IPS-20b (cell line): ENCODE results near the gene CTTN.

Source experiments
- H3K27ac ChIP-seq: one replicate; pipeline ENCODE4 v1.5.1; 2013; ENCODE audit warnings: low read length
- H3K27me3 ChIP-seq: 2 replicates; pipeline ENCODE4 v1.6.1; 2013; ENCODE audit warnings: mild to moderate bottlenecking, low read length, inconsistent platforms; ENCODE audit not compliant: insufficient read depth
- H3K36me3 ChIP-seq: 2 replicates; pipeline ENCODE4 v1.6.1; 2013; ENCODE audit warnings: low read depth, mild to moderate bottlenecking, inconsistent platforms, low read length, moderate library complexity; ENCODE audit not compliant: insufficient read depth
- H3K4me1 ChIP-seq: 2 replicates; pipeline ENCODE4 v1.6.1; 2013; ENCODE audit warnings: mild to moderate bottlenecking, control low read depth, inconsistent platforms, low read length, moderate library complexity; ENCODE audit not compliant: insufficient read depth
- H3K4me3 ChIP-seq: 2 replicates; pipeline ENCODE4 v1.5.1; 2013; ENCODE audit warnings: mild to moderate bottlenecking, low read length, inconsistent platforms
- H3K9ac ChIP-seq: 2 replicates; pipeline ENCODE4 v1.6.1; 2013; ENCODE audit warnings: low read depth, mild to moderate bottlenecking, inconsistent platforms, low read length, moderate library complexity
- H3K9me3 ChIP-seq: 2 replicates; pipeline ENCODE4 v1.6.1; 2013; ENCODE audit warnings: mild to moderate bottlenecking, low read depth, low read length, inconsistent platforms; ENCODE audit not compliant: insufficient read depth

CTTN gene

DNA sequence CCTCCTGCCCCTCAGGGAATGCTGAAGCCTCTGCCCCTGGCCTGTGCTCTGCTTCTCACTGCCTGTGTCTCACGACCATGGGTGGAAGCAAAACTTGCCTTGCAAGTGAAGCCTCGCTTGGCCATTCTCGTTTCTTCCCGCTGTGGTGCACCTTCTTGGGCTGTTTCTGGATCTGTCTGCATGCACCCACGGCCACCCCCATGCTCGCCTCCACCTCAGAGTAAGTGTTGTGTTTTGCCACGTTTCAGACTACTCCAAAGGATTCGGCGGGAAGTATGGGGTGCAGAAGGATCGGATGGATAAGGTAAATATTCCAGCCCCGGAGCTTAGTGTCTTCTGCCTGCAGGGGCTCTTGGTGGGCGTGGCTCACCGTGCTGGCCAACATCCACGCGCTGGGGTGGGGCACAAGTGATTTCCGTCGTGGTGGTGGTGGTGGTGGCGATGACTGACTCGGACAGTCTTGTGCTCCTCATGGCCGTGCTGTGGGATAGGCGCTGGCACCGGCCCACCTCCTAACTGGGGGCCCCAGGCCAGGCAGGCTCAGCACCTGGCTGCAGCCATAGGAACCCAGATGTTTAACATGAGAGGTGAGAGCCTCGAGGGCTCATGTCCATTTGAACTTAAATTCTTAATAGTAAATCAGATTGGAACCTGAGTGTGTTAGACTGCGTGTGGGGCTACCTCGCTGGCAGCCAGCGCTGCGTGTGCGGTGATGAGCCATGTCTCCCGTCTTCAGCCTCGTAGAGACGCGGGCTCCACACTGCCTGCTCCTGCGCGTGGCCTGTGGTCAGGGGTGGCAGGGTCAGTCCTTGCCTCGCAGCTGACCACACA, 24.6 kb downstream of the CTTN start:
- Histone ChIP-seq H3K4me1 (no peaks in the 10 kb centered on the region), H3K27me3 (no peaks in the 10 kb centered on the region), H3K9me3 (no peaks in the 10 kb centered on the region), H3K36me3 (peaks cover 81% of the 10 kb centered on the region), H3K9ac (no peak overlapping the region), H3K27ac (no peak overlapping the region), H3K4me3 (no peak overlapping the region)

DNA sequence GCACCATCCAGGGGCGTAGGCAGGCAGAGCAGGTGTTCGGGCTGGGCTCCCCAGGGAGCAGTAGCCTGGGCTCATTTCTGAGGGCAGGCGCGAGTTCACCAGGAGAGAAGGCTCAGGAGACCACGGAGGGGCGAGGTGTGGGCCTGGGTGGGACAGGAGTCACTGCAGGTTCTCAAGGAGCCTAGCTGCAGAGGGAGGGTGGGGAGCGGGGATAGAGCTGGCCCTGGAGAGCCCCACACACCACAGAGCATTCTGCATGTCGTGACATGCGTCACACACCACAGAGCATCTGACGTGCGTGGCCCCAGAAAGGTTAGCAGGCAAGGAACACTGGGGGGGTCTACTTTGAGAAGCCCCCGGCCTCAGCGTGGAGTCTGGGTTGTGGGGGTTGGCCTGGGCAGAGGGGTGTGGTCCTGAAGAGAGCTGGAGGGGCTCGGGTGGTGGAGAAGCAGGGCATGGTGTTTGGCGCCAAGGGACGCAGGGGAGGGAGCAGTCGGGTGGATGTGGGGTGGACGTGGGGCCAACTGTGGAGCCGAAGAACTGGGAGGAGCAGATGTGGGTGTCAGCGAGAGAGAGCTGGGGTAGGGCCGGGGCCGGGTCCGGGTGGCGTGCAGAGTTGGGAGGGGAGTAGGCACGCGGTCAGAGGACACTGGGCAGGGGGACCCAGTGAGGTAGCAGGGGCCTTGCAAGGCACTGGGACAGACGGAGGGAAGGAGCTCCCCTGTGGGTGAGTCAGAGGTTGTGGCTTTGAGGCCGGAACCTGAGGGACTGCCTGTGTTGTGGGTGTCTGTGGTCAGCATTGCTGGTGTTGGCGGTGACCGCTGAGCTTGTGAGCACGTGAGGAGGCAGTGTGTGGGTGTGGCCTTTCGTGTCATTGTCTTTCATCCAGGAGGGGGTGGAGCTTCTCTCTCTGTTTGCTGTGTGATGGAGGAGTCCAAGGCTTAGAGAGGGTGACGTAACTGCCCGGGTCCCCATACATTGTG, 25.5 kb downstream of the CTTN start:
- Histone ChIP-seq H3K27me3 (no peaks in the 10 kb centered on the region), H3K9ac (no peak overlapping the region), H3K36me3 (peaks cover 78% of the 10 kb centered on the region), H3K4me1 (no peaks in the 10 kb centered on the region), H3K9me3 (no peaks in the 10 kb centered on the region), H3K27ac (no peak overlapping the region), H3K4me3 (no peak overlapping the region)

DNA sequence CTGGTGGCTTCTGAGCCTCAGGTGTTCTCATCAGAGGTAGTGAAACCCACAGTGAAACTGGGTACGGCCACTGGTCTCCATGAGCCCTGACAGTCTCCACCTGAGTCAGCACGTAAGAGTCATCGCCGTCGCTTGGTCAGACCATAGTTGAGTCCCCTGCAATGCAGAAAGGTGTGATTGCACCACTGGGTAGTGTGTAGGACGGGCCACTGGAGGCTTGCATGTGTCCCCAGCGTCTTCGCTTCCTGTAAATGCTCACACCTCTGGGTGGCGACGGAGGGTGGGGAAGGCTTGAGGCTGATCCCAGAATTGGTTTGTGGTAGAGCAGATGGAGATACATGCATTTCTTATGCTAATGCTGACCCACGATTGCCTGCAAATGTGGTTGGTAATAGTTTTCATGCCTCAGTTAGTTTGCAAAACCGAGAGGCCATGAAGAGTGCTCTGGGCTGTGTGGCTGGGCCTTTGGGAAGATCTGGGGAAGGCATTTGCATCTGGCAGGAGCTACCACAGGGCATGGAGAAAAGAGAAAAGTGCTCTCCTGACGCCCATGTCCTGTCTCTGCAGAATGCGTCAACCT, 26.5 kb downstream of the CTTN start:
- Histone ChIP-seq H3K9me3 (no peaks in the 10 kb centered on the region), H3K36me3 (peaks cover 81% of the 10 kb centered on the region), H3K4me1 (no peaks in the 10 kb centered on the region), H3K4me3 (no peak overlapping the region), H3K27ac (no peak overlapping the region), H3K9ac (no peak overlapping the region; the same call in 1 of the 2 replicates), H3K27me3 (no peaks in the 10 kb centered on the region)

- no peak overlapping the region for H3K4me3 ChIP-seq
- H3K36me3 ChIP-seq, result peaks cover 81% of the 10 kb centered on the region
- no peak overlapping the region for H3K27ac ChIP-seq
- H3K9me3 ChIP-seq, result no peaks in the 10 kb centered on the region
- H3K4me1 ChIP-seq, result no peaks in the 10 kb centered on the region
- no peaks in the 10 kb centered on the region for H3K27me3 ChIP-seq
- no peak overlapping the region for H3K9ac ChIP-seq
Measured at GRCh38 chr11:70427436-70427835, 29.1 kb downstream of the CTTN start.

- H3K27me3 ChIP-seq, result no peaks in the 10 kb centered on the region
- no peak overlapping the region for H3K27ac ChIP-seq
- no peaks in the 10 kb centered on the region for H3K4me1 ChIP-seq
- H3K36me3 ChIP-seq, result peaks cover 85% of the 10 kb centered on the region
- no peaks in the 10 kb centered on the region for H3K9me3 ChIP-seq
- no peak overlapping the region for H3K4me3 ChIP-seq
- H3K9ac ChIP-seq, result no peak overlapping the region
Measured at GRCh38 chr11:70428701-70429427, 30.5 kb downstream of the CTTN start.

DNA sequence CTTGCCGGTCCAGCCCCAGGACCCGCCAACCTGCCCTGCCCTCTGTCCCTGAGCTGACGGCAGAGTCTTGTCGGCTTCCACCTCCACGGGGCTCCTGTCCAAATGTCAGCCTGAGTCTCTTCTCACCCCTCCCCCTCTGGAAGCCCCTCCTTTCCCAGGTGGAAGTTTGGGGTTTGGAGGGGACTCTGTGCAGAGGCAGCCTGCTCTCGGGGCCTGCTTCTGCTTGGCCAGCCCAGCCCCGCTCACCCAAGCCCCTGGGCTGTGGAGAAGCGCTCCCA, 31.0 kb downstream of the CTTN start:
- no peak overlapping the region for H3K4me3 ChIP-seq
- H3K27me3 ChIP-seq, result no peaks in the 10 kb centered on the region
- peaks cover 87% of the 10 kb centered on the region for H3K36me3 ChIP-seq
- H3K9me3 ChIP-seq, result no peaks in the 10 kb centered on the region
- H3K4me1 ChIP-seq, result no peaks in the 10 kb centered on the region
- no peak overlapping the region for H3K9ac ChIP-seq
- H3K27ac ChIP-seq, result no peak overlapping the region

DNA sequence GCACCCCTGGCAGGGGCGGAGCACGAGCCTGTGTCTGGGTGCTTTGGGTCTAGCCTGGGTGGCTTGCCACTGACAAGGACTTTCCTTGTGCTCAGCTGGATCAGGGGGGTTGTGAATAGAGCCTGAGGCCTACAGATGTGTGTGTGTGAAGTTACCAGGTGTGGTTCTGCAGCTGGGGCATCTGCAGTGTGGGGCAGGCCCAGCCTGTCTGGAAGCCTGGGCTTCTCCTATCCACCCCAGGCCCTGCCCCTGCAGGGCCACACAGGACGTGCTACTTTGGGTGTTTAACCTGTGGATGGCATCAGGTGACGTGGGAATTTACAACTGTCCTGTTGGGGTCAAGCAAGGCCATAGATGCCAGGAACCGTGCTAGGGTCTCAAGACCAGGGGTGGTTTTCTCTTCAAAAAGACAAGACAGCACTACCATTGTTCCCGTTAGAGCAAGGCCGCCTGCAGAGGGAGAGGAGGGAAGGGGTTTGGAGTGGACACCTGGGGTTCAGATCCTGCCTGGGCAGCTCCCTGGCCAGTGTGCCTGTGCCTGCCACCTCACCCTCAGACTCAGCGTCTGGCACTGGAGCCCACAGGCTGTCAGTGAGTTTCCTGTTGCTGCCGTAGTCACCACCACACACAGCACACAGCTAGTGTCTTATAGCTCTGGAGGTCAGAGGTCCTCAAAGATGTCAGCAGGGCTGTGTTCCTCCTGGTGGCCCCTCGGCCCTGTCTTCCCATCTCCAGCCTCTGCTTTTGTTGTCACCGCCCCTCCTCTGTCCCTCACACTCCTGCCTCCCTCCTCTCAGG, 31.6 kb downstream of the CTTN start:
- Histone ChIP-seq H3K27ac (no peak overlapping the region), H3K4me3 (no peak overlapping the region), H3K9ac (no peak overlapping the region), H3K27me3 (no peaks in the 10 kb centered on the region), H3K4me1 (no peaks in the 10 kb centered on the region), H3K36me3 (peaks cover 87% of the 10 kb centered on the region), H3K9me3 (no peaks in the 10 kb centered on the region)

- no peaks in the 10 kb centered on the region for H3K27me3 ChIP-seq
- H3K27ac ChIP-seq, result no peak overlapping the region
- H3K4me1 ChIP-seq, result no peaks in the 10 kb centered on the region
- H3K9ac ChIP-seq, result no peak overlapping the region
- no peaks in the 10 kb centered on the region for H3K9me3 ChIP-seq
- H3K36me3 ChIP-seq, result peaks cover 87% of the 10 kb centered on the region
- no peak overlapping the region for H3K4me3 ChIP-seq
Measured at GRCh38 chr11:70430671-70431574, 32.6 kb downstream of the CTTN start.

DNA sequence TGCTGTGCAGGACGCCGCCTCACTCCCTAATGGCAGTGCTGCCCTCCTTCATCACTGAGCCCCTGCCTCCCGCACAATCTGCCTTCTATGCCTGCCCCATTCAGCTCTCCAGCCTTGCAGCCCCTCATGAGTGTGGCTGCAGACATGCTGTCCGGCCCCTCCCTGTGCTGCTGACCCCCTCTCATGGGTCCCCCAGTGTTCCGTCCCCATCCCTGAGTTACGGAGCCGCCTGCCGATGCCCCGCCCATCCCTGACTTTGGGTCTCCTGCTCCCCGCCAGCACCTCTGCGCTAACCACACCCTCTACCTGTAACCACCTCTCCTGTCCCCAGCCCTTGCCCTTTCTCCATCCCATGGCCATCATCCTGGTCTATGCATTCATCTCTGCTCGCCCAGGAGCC, 33.3 kb downstream of the CTTN start:
- Histone ChIP-seq H3K27me3 (no peaks in the 10 kb centered on the region), H3K36me3 (peaks cover 93% of the 10 kb centered on the region), H3K9me3 (no peaks in the 10 kb centered on the region), H3K9ac (no peak overlapping the region), H3K4me1 (no peaks in the 10 kb centered on the region), H3K27ac (no peak overlapping the region), H3K4me3 (no peak overlapping the region)

- peaks cover 97% of the 10 kb centered on the region for H3K36me3 ChIP-seq
Measured at GRCh38 chr11:70432065-70432464, 33.7 kb downstream of the CTTN start.

More at GRCh38 chr11:70432065-70432464, 33.7 kb downstream of the CTTN start:
- no peak overlapping the region for H3K9ac ChIP-seq
- no peak overlapping the region for H3K27ac ChIP-seq
- H3K27me3 ChIP-seq, result no peaks in the 10 kb centered on the region
- H3K4me1 ChIP-seq, result no peaks in the 10 kb centered on the region
- no peaks in the 10 kb centered on the region for H3K9me3 ChIP-seq
- no peak overlapping the region for H3K4me3 ChIP-seq
